Body of pancreas (tissue), 4 donors: ENCODE measurements around the gene MYO7B. TPM values are rescaled to one million over a fixed set of nuclear protein-coding genes. Genes with fewer than 3 reads are reported as not detected.

Experiments used
- ATAC-seq: fragments of 150-250 bp; one replicate; pipeline ENCODE4 v1.9.1; 2016
- DNase-seq, 4 donors: peaks; one replicate each; pipeline ENCODE4 v3.0.0-alpha.2; 2019
- H3K27ac ChIP-seq, 4 donors: fragments of 200-600 bp; sonication (generic); 1 replicate in 3 of 4; 2 replicates in 1 of 4; pipeline versions ENCODE4 v1.5.1 to v1.6.1; 2016 to 2019; ENCODE audit warnings: mild to moderate bottlenecking in 1 of 4, mixed read lengths in 1 of 4, moderate library complexity in 1 of 4
- H3K27me3 ChIP-seq, 2 donors: fragments of 200-600 bp; sonication (generic); one replicate each; pipeline ENCODE4 v1.6.0; 2016; ENCODE audit warnings: mild to moderate bottlenecking in 1 of 2
- H3K36me3 ChIP-seq, 2 donors: fragments of 200-600 bp; sonication (generic); replicated peaks in 1 of 2; 2 replicates each; pipeline ENCODE4 v1.5.1; 2016; ENCODE audit warnings: low read depth in 2 of 2; ENCODE audit not compliant: insufficient read depth in 1 of 2
- H3K4me1 ChIP-seq: fragments of 200-600 bp; sonication (generic); one replicate; pipeline ENCODE4 v1.6.0; 2016
- H3K4me3 ChIP-seq, 2 donors: fragments of 200-600 bp; sonication (generic); 1 replicate in 1 of 2; 2 replicates in 1 of 2; pipeline ENCODE4 v1.5.1; 2016 to 2019
- H3K9me3 ChIP-seq, 3 donors: fragments of 200-600 bp; sonication (generic); 1 replicate in 2 of 3; 2 replicates in 1 of 3; pipeline ENCODE4 v1.5.1; 2016
- CTCF ChIP-seq, 7 experiments: fragments of 450-650 bp in 4 of 7; fragments of 200-600 bp in 3 of 7; sonication (generic) in 3 of 7; IDR thresholded peaks; one replicate each; pipeline ENCODE4 v1.5.1; 2016 to 2019; ENCODE audit warnings: antibody characterized with exemption in 7 of 7
- POLR2A ChIP-seq, 3 donors: fragments of 450-650 bp; IDR thresholded peaks; one replicate each; pipeline ENCODE4 v1.6.1; 2016; ENCODE audit warnings: antibody characterized with exemption in 3 of 3, mild to moderate bottlenecking in 2 of 3
- WGBS, 2 donors: methylation state at CpG; one replicate each; pipeline ENCODE4 v1.1.5; 2017; 5-methylcytosine and 5-hydroxymethylcytosine counted together
- intact Hi-C: fragments of 100-400 bp; cut with DNase I; formaldehyde crosslinking; loops from one replicate; pipeline ENCODE4 v1.15.1; 2023
- total RNA-seq, 2 donors: library from RNA; depleted of rRNA; stranded (reverse); fragments of >200 nt; gene quantifications; one replicate each; pipeline ENCODE4 v1.1.0, GENCODE V29; 2016

MYO7B gene
- total RNA-seq, 2 donors from 2014 or later, result 0.33 to 1.8 TPM

GRCh38 chr2:127565261-127566138 is 30.0 kb downstream of the MYO7B start:
- Histone ChIP-seq H3K27ac (no peak overlapping the region), H3K4me1 (no peaks in the 10 kb centered on the region), H3K9me3 (no peaks in the 10 kb centered on the region), H3K36me3 (no peaks in the 10 kb centered on the region), H3K27me3 (no peaks in the 10 kb centered on the region), H3K4me3 (no peak overlapping the region)
- DNase-seq (no peak), ATAC-seq (no peak)
- intact Hi-C loops, result no loop called here
- 93 to 94% methylated on average over 3 to 12 of the region's 12 CpGs for WGBS, 2 donors
- no peak for TF ChIP-seq POLR2A (IDR thresholded peaks at IDR 0.05)
- TF ChIP-seq CTCF (IDR thresholded peaks at IDR 0.05), result no peak

- WGBS, 2 donors, result 95 to 98% methylated on average over 4 to 5 of the region's 5 CpGs
- Histone ChIP-seq H3K27me3 (no peaks in the 10 kb centered on the region), H3K36me3 (no peaks in the 10 kb centered on the region), H3K4me1 (no peaks in the 10 kb centered on the region), H3K27ac (no peak overlapping the region), H3K4me3 (no peak overlapping the region), H3K9me3 (no peaks in the 10 kb centered on the region)
- intact Hi-C loops, result no loop called here
- no peak for TF ChIP-seq CTCF (IDR thresholded peaks at IDR 0.05)
- TF ChIP-seq POLR2A (IDR thresholded peaks at IDR 0.05), result no peak
- DNase-seq, result no peak
- ATAC-seq, result no peak
These were observed 30.6 kb downstream of the MYO7B start for GRCh38 chr2:127566139-127566417.

GRCh38 chr2:127566576-127566975 is 31.1 kb downstream of the MYO7B start:
- Histone ChIP-seq H3K4me1 (no peaks in the 10 kb centered on the region), H3K36me3 (no peaks in the 10 kb centered on the region), H3K27me3 (no peaks in the 10 kb centered on the region), H3K27ac (no peak overlapping the region), H3K4me3 (no peak overlapping the region), H3K9me3 (no peaks in the 10 kb centered on the region)
- ATAC-seq (no peak), DNase-seq (no peak)
- 72 to 76% methylated on average over 7 to 10 of the region's 10 CpGs for WGBS, 2 donors
- no peak for TF ChIP-seq POLR2A (IDR thresholded peaks at IDR 0.05)
- TF ChIP-seq CTCF (IDR thresholded peaks at IDR 0.05), result no peak
- intact Hi-C loops, result no loop called here

GRCh38 chr2:127567351-127567854 is 31.9 kb downstream of the MYO7B start:
- Histone ChIP-seq H3K4me1 (no peaks in the 10 kb centered on the region), H3K4me3 (no peak overlapping the region), H3K9me3 (no peaks in the 10 kb centered on the region), H3K27me3 (no peaks in the 10 kb centered on the region), H3K36me3 (no peaks in the 10 kb centered on the region), H3K27ac (no peak overlapping the region)
- TF ChIP-seq POLR2A (IDR thresholded peaks at IDR 0.05) (no peak), CTCF (IDR thresholded peaks at IDR 0.05) (no peak)
- intact Hi-C loops, result no loop called here
- WGBS, 2 donors, result 77 to 81% methylated on average over 3 to 5 of the region's 5 CpGs
- no peak for DNase-seq
- ATAC-seq, result no peak

- TF ChIP-seq CTCF (IDR thresholded peaks at IDR 0.05) (no peak), POLR2A (IDR thresholded peaks at IDR 0.05) (no peak)
- Histone ChIP-seq H3K27ac (no peak overlapping the region), H3K9me3 (no peaks in the 10 kb centered on the region), H3K27me3 (no peaks in the 10 kb centered on the region), H3K4me3 (no peak overlapping the region), H3K36me3 (no peaks in the 10 kb centered on the region), H3K4me1 (no peaks in the 10 kb centered on the region)
- DNase-seq, result no peak
- ATAC-seq, result no peak
- intact Hi-C loops, result no loop called here
- WGBS, 2 donors, result 75 to 80% methylated on average over 6 of the region's 6 CpGs
These were observed 32.6 kb downstream of the MYO7B start for GRCh38 chr2:127568128-127568527.
